A549 (cell line): ENCODE measurements around the gene COMT. TPM values are rescaled to one million over a fixed set of nuclear protein-coding genes. Genes with fewer than 3 reads are reported as not detected.
A peak's percentile ranks its signal among the peaks of the same experiment; 100 is the strongest.

Source experiments
- ATAC-seq, 2 experiments: fragments of 200-7000 bp in 1 of 2; fragments of >200 bp in 1 of 2; cut with Nextera tagmentation in 1 of 2; cut with Tn5 transposase in 1 of 2; 3 replicates each; pipeline versions ENCODE4 v1.8.0 to v1.9.1; 2018 to 2020; ENCODE audit warnings: mild to moderate bottlenecking in 1 of 2, moderate library complexity in 1 of 2
- CTCF ChIA-PET: fragments of 300-600 bp; sonication (Branson Sonifier 250); formaldehyde crosslinking; extraction: SDS; loops from one replicate; lab custom pipeline; 2021; ENCODE audit warnings: antibody characterized with exemption, inconsistent platforms; lab: Yijun Ruan, JAX
- POLR2A ChIA-PET: fragments of 350-600 bp; formaldehyde crosslinking; extraction: SDS; loops from one replicate; lab custom pipeline; 2021; ENCODE audit warnings: antibody characterized with exemption, inconsistent platforms; lab: Yijun Ruan, JAX
- DNase-seq, 2 experiments: peaks; one replicate each; pipeline versions ENCODE4 v3.0.0 to v3.0.0-alpha.2; 2011 to 2016; ENCODE audit warnings: low read depth in 1 of 2, low spot score in 1 of 2
- FAIRE-seq: peaks from 2 replicates; lab custom pipeline; 2011; peaks lifted over from hg19 to GRCh38; lab: Jason Lieb, UNC
- H3K27ac ChIP-seq, 2 experiments: fragments of >200 bp; sonication (Bioruptor Twin); formaldehyde crosslinking; 3 replicates each; pipeline ENCODE4 v1.5.1; 2016 to 2017
- H3K4me1 ChIP-seq: fragments of >200 bp; sonication (Bioruptor Twin); formaldehyde crosslinking; 3 replicates; pipeline ENCODE4 v1.6.1; 2016
- H3K4me2 ChIP-seq: fragments of >200 bp; sonication (Bioruptor Twin); formaldehyde crosslinking; 3 replicates; pipeline ENCODE4 v1.6.1; 2016
- H3K4me3 ChIP-seq: fragments of >200 bp; sonication (Bioruptor Twin); formaldehyde crosslinking; 3 replicates; pipeline ENCODE4 v1.5.1; 2016
- H3K9me3 ChIP-seq: fragments of >200 bp; sonication (Bioruptor Twin); formaldehyde crosslinking; 3 replicates; pipeline ENCODE4 v1.6.1; 2016
- BCL3 ChIP-seq: fragments of >200 bp; sonication (Bioruptor Twin); formaldehyde crosslinking; IDR thresholded peaks from 3 replicates; pipeline ENCODE4 v1.6.1; 2016
- CHD2 ChIP-seq: fragments of 150-350 bp; IDR thresholded peaks from 2 replicates; pipeline ENCODE4 v1.6.1; 2014; ENCODE audit warnings: low read length; ENCODE audit not compliant: partially characterized antibody
- EP300 ChIP-seq, 2 experiments: fragments of >200 bp; sonication (Bioruptor Twin); formaldehyde crosslinking; IDR thresholded peaks; 2 replicates in 1 of 2; 3 replicates in 1 of 2; pipeline ENCODE4 v1.6.1; 2016 to 2017
- FOXS1 ChIP-seq: fragments of 250-450 bp; sonication (Bioruptor Pico); IDR thresholded peaks from 2 replicates; pipeline ENCODE4 v1.5.0; 2020; ENCODE audit warnings: mild to moderate bottlenecking, moderate library complexity
- HMGXB4 ChIP-seq: fragments of 250-450 bp; sonication (Bioruptor Pico); IDR thresholded peaks from 2 replicates; pipeline ENCODE4 v1.5.0; 2021; ENCODE audit warnings: mild to moderate bottlenecking, moderate library complexity, borderline replicate concordance
- HOXA7 ChIP-seq: fragments of 250-450 bp; sonication (Bioruptor Pico); IDR thresholded peaks from 2 replicates; pipeline ENCODE4 v1.5.0; 2020; ENCODE audit warnings: mild to moderate bottlenecking, moderate library complexity
- HOXB5 ChIP-seq: fragments of 250-450 bp; sonication (Bioruptor Pico); IDR thresholded peaks from 2 replicates; pipeline ENCODE4 v1.5.0; 2020; ENCODE audit warnings: mild to moderate bottlenecking, moderate library complexity
- JUN ChIP-seq, 2 experiments: fragments of >200 bp; sonication (Bioruptor Twin); formaldehyde crosslinking; IDR thresholded peaks; 2 replicates in 1 of 2; 3 replicates in 1 of 2; pipeline ENCODE4 v1.6.1; 2016 to 2017
- JUNB ChIP-seq: fragments of >200 bp; sonication (Bioruptor Twin); formaldehyde crosslinking; IDR thresholded peaks from 2 replicates; pipeline ENCODE4 v1.6.1; 2016
- KDM1A ChIP-seq: fragments of 200-600 bp; sonication (generic); IDR thresholded peaks from 2 replicates; pipeline ENCODE4 v1.6.1; 2016; ENCODE audit warnings: low read depth, mild to moderate bottlenecking
- KDM5A ChIP-seq: fragments of 200-600 bp; sonication (generic); IDR thresholded peaks from 2 replicates; pipeline ENCODE4 v1.6.1; 2016; ENCODE audit warnings: antibody characterized with exemption, mild to moderate bottlenecking
- MYC ChIP-seq: IDR thresholded peaks from 2 replicates; pipeline ENCODE4 v1.6.1; 2012; ENCODE audit warnings: mild to moderate bottlenecking, inconsistent platforms, low read length, improper control_type of control experiment, borderline replicate concordance
- NR3C1 ChIP-seq: fragments of >200 bp; sonication (Bioruptor Twin); formaldehyde crosslinking; IDR thresholded peaks from 3 replicates; pipeline ENCODE4 v1.6.1; 2017
- RCOR1 ChIP-seq: fragments of 150-350 bp; IDR thresholded peaks from 2 replicates; pipeline ENCODE4 v1.6.1; 2014; ENCODE audit warnings: antibody characterized with exemption, low read length, low read depth
- SMC3 ChIP-seq: fragments of >200 bp; sonication (Bioruptor Twin); formaldehyde crosslinking; IDR thresholded peaks from 3 replicates; pipeline ENCODE4 v1.6.1; 2018; ENCODE audit warnings: inconsistent platforms
- SREBF2 ChIP-seq: fragments of 450-650 bp; IDR thresholded peaks from 2 replicates; pipeline ENCODE4 v1.6.1; 2014; ENCODE audit warnings: mild to moderate bottlenecking, moderate library complexity
- TP53 ChIP-seq: fragments of 250-450 bp; sonication (Bioruptor Pico); IDR thresholded peaks from 2 replicates; pipeline ENCODE4 v1.5.0; 2021; ENCODE audit warnings: mild to moderate bottlenecking, moderate library complexity
- WGBS: methylation state at CpG from one replicate; pipeline ENCODE4 v1.1.6; 2017; ENCODE audit errors: missing lambda C conversion rate; 5-methylcytosine and 5-hydroxymethylcytosine counted together
- polyA plus RNA-seq, 4 experiments: library from polyadenylated mRNA; depleted of rRNA in 3 of 4; stranded (reverse); fragments of >200 nt; fragmentation: RNase III in 1 of 4; extraction: RNeasy Plus Mini Kit Qiagen cat#74134 plus additional on column Dnase treatment in 1 of 4; gene quantifications; 2 replicates in 3 of 4; 3 replicates in 1 of 4; pipeline ENCODE4 v1.2.3, GENCODE V29; 2011 to 2017
- TF ChIP-seq, protein P1 (sequence below): fragments of 150-350 bp; IDR thresholded peaks from 2 replicates; pipeline ENCODE4 v1.6.1; 2014; ENCODE audit warnings: low read depth, mild to moderate bottlenecking, low read length
- TF ChIP-seq, protein P2 (sequence below): fragments of 200-600 bp; sonication (generic); IDR thresholded peaks from 2 replicates; pipeline ENCODE4 v1.6.1; 2016; ENCODE audit warnings: antibody characterized with exemption, mild to moderate bottlenecking, moderate library complexity

COMT gene
- polyA plus RNA-seq, 2 of the 4 experiments (the other 2 are of a cell fraction): 72.3 to 125 TPM

GRCh38 chr22:20004464-20004863 lies 62.9 kb downstream of the COMT start (continued):
- TF ChIP-seq JUN (IDR thresholded peaks at IDR 0.05) (no peak), HOXA7 (no peak), BCL3 (no peak), SMC3 (no peak), KDM5A (no peak), CHD2 (no peak), FOXS1 (CRISPR knock-in tag) (no peak)
- TF ChIP-seq, protein P1, sequence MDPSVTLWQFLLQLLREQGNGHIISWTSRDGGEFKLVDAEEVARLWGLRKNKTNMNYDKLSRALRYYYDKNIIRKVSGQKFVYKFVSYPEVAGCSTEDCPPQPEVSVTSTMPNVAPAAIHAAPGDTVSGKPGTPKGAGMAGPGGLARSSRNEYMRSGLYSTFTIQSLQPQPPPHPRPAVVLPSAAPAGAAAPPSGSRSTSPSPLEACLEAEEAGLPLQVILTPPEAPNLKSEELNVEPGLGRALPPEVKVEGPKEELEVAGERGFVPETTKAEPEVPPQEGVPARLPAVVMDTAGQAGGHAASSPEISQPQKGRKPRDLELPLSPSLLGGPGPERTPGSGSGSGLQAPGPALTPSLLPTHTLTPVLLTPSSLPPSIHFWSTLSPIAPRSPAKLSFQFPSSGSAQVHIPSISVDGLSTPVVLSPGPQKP: no peak
- TF ChIP-seq, all 56 proteins: peak for 0

DNA sequence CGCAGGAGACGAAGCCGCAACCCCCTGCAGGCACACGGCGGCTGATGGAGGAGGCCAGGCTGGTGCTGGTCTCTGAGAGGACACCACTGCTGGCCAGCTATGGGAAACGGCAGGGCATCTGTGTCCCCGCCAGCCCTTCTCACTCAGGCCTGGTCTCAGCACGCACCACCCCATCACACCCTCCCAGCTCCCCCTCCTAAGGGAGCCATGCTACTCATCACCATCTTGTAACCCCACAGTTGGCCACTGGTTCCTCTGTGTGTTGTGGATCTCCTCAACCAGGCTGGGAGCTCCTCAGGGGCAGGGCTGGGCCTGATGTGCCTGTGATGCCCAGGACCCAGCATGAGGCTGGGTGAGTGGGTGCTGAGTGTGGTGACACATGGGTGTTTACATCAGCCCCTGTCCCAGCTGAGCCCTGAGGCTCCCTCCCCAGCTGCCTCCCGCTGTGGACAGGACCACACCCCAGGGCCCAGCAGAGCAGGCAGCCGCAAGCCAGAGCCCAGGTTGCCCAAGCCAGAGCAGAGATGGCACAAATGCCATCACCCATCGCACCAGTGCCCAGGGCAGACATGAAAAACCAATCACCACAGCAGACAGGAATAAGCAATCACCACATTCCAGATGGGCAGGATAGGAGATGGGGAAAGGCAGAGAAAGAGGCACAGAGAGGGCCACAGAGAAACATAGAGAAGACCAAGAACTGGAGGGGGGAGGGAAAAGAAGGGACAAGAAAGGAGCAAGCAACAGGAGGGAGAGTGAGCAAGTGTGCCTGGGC lies 66.8 kb downstream of the COMT start:
- peak in 1 of 2 experiments; percentile 16; a peak in 1 of 6 replicates for ATAC-seq
- FAIRE-seq: no peak
- no peak overlapping the region for H3K27ac ChIP-seq
- CTCF ChIA-PET: interaction anchor here (2.9 kb wide), 1 partner anchor 37 kb away, joined by 7 read pairs; no protein-coding TSS in a partner anchor
- 81% methylated on average over 8 of the region's 11 CpGs for WGBS
- H3K9me3 ChIP-seq: peaks cover 11% of the 10 kb centered on the region
- H3K4me2 ChIP-seq: no peak overlapping the region
- no peaks in the 10 kb centered on the region for H3K4me1 ChIP-seq
- TF ChIP-seq EP300 (IDR thresholded peaks at IDR 0.05): no peak
- TF ChIP-seq HMGXB4: no peak
- TF ChIP-seq KDM1A: no peak
- no peak for DNase-seq
- POLR2A ChIA-PET: no interaction called here
- no peak overlapping the region for H3K4me3 ChIP-seq

- 100% methylated on average over 3 of the region's 9 CpGs for WGBS
- FAIRE-seq: no peak
- DNase-seq: no peak
- ChIA-PET CTCF (interaction anchor here (2.9 kb wide), 1 partner anchor 38 kb away, joined by 7 read pairs; no protein-coding TSS in a partner anchor), POLR2A (no interaction called here)
- Histone ChIP-seq H3K9me3 (peaks cover 8% of the 10 kb centered on the region), H3K4me1 (no peaks in the 10 kb centered on the region), H3K27ac (no peak overlapping the region), H3K4me2 (no peak overlapping the region), H3K4me3 (no peak overlapping the region)
- ATAC-seq: no peak
- TF ChIP-seq, protein P2, sequence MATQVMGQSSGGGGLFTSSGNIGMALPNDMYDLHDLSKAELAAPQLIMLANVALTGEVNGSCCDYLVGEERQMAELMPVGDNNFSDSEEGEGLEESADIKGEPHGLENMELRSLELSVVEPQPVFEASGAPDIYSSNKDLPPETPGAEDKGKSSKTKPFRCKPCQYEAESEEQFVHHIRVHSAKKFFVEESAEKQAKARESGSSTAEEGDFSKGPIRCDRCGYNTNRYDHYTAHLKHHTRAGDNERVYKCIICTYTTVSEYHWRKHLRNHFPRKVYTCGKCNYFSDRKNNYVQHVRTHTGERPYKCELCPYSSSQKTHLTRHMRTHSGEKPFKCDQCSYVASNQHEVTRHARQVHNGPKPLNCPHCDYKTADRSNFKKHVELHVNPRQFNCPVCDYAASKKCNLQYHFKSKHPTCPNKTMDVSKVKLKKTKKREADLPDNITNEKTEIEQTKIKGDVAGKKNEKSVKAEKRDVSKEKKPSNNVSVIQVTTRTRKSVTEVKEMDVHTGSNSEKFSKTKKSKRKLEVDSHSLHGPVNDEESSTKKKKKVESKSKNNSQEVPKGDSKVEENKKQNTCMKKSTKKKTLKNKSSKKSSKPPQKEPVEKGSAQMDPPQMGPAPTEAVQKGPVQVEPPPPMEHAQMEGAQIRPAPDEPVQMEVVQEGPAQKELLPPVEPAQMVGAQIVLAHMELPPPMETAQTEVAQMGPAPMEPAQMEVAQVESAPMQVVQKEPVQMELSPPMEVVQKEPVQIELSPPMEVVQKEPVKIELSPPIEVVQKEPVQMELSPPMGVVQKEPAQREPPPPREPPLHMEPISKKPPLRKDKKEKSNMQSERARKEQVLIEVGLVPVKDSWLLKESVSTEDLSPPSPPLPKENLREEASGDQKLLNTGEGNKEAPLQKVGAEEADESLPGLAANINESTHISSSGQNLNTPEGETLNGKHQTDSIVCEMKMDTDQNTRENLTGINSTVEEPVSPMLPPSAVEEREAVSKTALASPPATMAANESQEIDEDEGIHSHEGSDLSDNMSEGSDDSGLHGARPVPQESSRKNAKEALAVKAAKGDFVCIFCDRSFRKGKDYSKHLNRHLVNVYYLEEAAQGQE: no peak
- TF ChIP-seq NR3C1: no peak
- no peak for TF ChIP-seq JUN (IDR thresholded peaks at IDR 0.05)
- no peak for TF ChIP-seq TP53
- TF ChIP-seq RCOR1: no peak
- TF ChIP-seq HOXB5: no peak
- TF ChIP-seq MYC: no peak
- no peak for TF ChIP-seq SREBF2
- no peak for TF ChIP-seq FOXS1 (CRISPR knock-in tag)
- TF ChIP-seq JUNB: no peak
These were observed 67.5 kb downstream of the COMT start for GRCh38 chr22:20009018-20009491.
